Neural cell (in vitro differentiated cells): ENCODE results near the gene HIF3A.

Experiments
- CTCF ChIP-seq: fragments of 450-650 bp; IDR thresholded peaks from 2 replicates; pipeline ENCODE4 v1.5.1; 2014; ENCODE audit warnings: antibody characterized with exemption, mild to moderate bottlenecking, moderate library complexity; ENCODE audit not compliant: poor library complexity, severe bottlenecking
- EP300 ChIP-seq: fragments of 450-650 bp; conservative IDR thresholded peaks from 2 replicates; pipeline ENCODE4 v1.6.1; 2014; ENCODE audit warnings: antibody characterized with exemption, mild to moderate bottlenecking, moderate library complexity; ENCODE audit not compliant: poor library complexity, severe bottlenecking
- EZH2 ChIP-seq: fragments of 200-600, 300-800 bp; shearing (Covaris generic), sonication (generic); IDR thresholded peaks from 2 replicates; pipeline ENCODE4 v1.6.1; 2014; ENCODE audit warnings: antibody characterized with exemption, low read length, borderline replicate concordance, mild to moderate bottlenecking; ENCODE audit not compliant: insufficient read depth, poor library complexity, severe bottlenecking
- MXI1 ChIP-seq: fragments of 450-650 bp; conservative IDR thresholded peaks from 2 replicates; pipeline ENCODE4 v1.6.1; 2014; ENCODE audit warnings: antibody characterized with exemption, mild to moderate bottlenecking; ENCODE audit not compliant: poor library complexity, severe bottlenecking
- POLR2AphosphoS5 ChIP-seq: IDR thresholded peaks from 2 replicates; pipeline ENCODE4 v1.6.1; 2012
- REST ChIP-seq: IDR thresholded peaks from 2 replicates; pipeline ENCODE4 v1.6.1; 2012; ENCODE audit warnings: borderline replicate concordance

GRCh38 chr19:46251416-46251815 is 45.4 kb upstream of the HIF3A start:
- no peak for TF ChIP-seq EZH2
- TF ChIP-seq POLR2AphosphoS5 = no peak
- TF ChIP-seq CTCF = no peak
- no peak for TF ChIP-seq EP300
- no peak for TF ChIP-seq MXI1
- TF ChIP-seq REST = no peak
